ENCODE data around the gene PLCB4. TPM values are rescaled to one million over a fixed set of nuclear protein-coding genes. Genes with fewer than 3 reads are reported as not detected.

Gene PLCB4
- polyA plus RNA-seq, 3 donors: 12.7 to 18.2 (median 14.8) TPM

DNA sequence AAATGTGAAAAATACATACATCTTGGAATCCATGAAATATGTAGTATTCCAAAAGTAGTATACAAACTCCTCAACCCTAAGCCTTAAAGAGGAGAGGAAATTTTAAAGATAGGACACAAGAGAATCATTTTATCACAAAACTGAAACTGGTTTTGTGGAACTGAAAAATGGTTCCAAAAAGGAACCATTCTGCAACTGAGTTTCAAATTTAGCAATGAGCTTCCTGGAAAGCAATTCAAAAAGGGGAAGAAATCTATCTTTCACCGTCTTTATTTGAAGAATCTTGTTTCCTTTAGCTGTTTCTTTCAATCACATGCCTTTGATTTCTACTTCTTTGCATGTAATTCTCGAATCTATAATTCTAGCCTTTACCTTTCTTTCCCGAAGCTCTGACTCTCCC lies 413.3 kb downstream of the PLCB4 start:
- no peak for DNase-seq (ENCODE audit: extremely low read depth in 1 of 11, low read depth in 9 of 11, low spot score in 4 of 11)

DNA sequence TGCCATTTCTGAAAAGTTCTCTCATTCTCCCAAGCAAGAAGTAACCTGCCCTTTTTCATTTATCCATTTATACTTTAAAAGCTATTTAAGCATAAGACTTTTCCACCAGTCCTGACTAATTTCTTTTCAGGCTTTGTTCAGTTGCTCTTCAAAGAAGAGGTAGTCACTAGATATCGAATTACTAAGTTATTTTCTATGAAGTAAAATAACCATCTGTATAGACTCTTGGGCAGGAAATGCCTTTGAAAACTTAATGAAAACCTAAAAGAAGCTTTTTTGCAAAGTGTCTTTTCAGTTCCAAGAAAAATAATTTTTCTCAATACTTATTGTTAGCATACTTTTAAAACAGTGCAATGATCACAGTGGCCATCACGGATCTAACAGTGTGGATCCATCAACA lies 414.2 kb downstream of the PLCB4 start:
- no peak for DNase-seq (ENCODE audit: extremely low read depth in 1 of 11, low read depth in 9 of 11, low spot score in 4 of 11)

DNA sequence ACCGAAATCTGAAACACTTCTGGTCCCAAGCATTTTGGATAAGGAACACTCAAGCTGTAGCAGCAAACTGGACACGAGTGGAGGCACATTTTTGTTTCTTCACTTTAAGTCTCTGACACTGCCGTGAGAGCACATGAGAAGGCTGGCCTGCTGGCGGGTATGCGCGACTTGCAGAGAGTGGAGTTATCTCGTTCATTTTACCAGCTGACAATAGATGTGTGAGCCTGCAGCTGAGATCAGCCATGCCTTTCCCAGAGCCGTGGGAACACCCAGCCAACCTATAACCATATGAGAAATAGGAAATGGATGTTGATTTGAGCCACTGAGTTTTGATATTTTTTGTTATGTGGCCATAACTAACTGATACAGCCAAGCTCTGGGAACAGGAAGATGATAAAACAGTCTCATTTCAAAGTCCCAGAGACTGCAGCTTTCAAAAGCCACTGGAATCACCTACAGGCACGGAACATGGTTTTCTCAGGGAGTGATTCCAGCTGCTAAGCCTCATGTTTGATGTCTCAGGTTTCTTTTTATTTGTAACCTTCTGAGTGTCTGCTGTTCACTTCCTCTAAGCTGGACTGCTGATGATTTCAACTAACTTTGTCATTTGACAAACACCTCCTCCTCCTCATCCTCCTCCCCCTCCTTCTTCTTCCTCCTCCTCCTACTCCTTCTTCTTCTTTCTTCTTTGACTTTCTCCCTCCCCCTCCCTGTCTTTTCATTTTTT lies 416.9 kb downstream of the PLCB4 start:
- DNase-seq (ENCODE audit: extremely low read depth in 1 of 11, low read depth in 9 of 11, low spot score in 4 of 11): no peak

DNA sequence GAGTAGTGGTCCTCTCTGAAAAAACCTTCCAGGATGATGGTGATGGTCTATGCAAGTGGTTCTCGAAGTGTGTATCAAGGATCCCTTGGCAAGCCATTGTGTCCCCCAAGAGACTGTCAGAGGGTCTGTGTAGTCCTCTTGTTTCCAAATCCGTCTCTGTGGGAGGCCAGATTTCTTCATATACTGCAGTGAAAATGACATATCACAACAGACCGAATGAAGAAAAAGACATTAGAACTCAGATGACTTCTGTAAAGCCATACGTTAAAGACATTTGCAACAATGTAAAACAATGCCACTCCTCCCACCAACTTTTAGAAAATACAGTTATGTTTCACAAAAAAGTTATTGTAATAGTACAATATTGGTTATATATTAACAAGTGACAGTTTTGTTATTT lies 418.3 kb downstream of the PLCB4 start:
- DNase-seq (ENCODE audit: extremely low read depth in 1 of 11, low read depth in 9 of 11, low spot score in 4 of 11): no peak

DNA sequence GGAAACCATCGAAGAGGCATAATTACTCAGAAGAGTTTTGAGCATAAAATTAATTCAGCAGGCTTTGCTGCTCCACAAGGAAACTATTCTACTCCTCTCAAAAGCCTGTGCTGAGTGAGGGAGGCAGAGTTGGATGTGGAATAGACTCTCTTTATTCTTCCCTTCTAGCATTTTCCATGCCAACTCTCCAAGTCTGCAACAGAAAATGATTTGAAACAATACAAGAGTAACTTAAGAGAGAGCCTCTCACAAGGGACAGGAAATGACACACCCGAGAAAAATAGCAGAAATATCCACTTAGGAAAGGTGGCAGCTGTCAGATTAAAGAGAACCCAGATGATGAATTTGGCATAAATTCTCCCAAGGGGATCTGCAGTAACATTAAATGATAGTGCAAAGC lies 419.2 kb downstream of the PLCB4 start:
- no peak for DNase-seq (ENCODE audit: extremely low read depth in 1 of 11, low read depth in 9 of 11, low spot score in 4 of 11)

DNA sequence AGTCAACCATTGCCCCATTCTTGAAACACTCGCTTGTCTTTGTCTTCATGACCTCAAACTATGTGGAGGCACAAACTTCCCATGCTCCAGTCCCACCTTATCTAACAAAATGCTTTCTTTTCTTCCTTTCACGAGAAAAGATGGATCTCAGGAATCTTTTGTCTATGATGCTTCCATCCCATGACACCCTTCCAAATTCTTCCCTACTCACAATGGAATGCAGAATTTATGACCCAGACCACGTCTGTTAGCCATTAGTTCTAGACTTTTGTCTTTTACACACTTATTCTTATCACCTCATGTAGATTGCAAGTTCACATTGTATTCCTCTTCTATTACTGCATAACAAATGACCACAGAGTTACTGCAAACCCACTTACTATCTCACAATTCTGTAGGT lies 421.3 kb downstream of the PLCB4 start:
- no peak for DNase-seq (ENCODE audit: extremely low read depth in 1 of 11, low read depth in 9 of 11, low spot score in 4 of 11)

DNA sequence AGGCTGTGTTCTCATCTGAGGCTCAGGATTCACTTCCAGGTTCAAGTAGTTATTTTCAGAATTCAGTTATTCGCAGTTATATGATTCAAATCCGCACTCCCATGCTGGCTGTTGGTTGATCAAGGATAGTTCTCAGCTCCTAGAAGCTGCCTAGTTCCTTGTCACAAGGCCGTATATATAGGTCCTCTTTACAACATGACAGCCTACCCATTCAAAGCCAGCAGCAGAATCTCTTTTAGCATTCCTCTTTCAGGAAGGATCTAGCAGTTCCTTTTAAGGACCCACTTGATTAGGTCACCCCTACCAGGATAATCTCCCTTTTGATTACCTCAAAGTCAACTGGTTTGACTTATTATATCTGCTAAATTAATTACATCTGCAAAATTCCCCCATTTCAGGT lies 421.7 kb downstream of the PLCB4 start:
- no peak for DNase-seq (ENCODE audit: extremely low read depth in 1 of 11, low read depth in 9 of 11, low spot score in 4 of 11)

DNA sequence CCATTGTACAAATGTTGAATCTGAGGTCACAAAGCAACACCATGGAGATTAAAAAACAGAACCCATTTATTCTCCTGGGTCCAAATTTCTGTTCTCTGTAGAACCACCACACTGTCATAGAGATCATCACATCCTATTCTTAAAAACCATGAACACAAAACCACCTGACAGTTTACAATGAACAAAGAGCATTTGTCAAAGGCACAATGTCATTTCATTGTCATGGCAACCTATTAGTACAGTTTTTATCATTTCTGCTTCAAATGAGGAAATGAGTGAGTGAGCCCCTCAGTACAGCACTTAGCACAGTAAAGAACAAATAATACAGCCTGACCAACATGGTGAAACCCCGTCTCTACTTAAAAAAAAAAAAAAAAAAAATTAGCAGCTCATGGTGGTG lies 422.4 kb downstream of the PLCB4 start:
- DNase-seq (ENCODE audit: extremely low read depth in 1 of 11, low read depth in 9 of 11, low spot score in 4 of 11): no peak

DNA sequence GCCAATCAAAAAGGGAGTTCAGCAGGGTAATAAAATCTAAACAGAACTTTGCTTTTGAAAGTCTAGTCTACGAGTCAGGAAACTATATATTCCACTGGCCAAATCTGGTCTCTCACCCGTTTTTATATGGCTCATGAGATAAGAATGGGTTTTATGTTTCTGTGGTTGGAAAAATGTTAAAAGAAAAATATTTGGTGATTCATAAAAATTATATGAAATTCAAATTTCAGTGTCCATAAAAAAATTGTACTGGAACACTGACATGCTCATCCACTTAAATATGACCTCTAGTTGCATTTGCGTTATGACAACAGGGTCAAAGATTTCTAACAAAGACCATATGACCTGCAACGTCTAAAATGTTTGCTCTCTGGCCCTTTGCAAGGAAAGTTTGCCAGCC lies 423.2 kb downstream of the PLCB4 start:
- no peak for DNase-seq (ENCODE audit: extremely low read depth in 1 of 11, low read depth in 9 of 11, low spot score in 4 of 11)

DNA sequence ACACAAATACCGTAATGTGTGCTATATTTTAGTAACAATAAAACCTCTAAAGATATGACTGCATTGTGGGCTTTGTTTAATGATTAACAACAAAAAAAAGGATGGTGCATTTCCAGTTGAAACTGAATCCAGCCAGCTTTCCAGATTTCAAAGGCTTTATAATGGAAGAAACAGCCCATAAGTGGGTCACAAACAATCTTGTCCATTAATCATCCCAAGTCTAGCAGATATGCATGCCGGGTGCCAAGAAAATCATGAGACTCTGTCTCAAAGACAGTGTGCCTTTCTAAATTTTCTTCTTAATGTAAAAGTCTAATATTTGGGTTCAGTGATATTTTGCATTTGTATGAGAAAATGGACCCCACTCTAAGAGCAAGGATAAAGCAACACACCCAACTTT lies 424.9 kb downstream of the PLCB4 start:
- DNase-seq (ENCODE audit: extremely low read depth in 1 of 11, low read depth in 9 of 11, low spot score in 4 of 11): no peak

DNA sequence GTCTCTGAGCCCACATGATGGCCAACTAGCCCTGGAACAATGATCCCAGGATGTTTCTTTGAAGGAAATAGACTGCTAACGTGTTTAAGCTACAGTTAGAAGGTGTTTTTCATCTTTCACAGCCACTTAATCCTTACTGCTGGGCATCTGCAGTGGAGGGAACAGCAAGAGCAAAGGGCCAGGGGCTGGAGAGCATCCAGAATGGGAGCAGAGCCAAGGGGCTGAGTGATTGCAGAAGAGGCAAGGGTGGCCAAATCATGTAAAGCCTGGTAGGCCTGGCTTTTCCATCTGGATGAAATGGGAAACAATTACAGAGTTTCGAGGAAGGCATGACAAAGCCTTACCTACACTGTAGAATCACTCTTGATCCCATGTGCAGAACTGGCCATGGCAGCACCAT lies 426.8 kb downstream of the PLCB4 start:
- DNase-seq (ENCODE audit: extremely low read depth in 1 of 11, low read depth in 9 of 11, low spot score in 4 of 11): no peak

DNA sequence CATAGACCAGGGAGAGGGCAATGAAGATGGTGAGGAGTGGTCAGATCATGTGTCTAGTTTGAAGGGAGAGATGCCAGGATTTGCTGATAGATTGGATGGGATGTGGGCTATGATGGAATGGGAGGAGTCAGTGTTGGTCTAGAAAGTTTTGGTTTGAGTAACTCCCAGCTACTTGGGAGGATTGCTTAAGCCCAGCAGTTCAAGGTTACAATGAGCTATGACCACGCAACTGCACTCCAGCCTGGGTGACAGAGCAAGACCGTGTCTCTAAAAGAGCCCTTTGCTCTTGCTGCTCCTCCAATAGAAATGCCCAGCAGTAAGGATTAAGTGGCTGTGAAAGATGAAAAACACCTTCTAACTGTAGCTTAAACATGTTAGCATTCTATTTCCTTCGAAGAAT lies 427.3 kb downstream of the PLCB4 start:
- DNase-seq (ENCODE audit: extremely low read depth in 1 of 11, low read depth in 9 of 11, low spot score in 4 of 11): no peak

DNA sequence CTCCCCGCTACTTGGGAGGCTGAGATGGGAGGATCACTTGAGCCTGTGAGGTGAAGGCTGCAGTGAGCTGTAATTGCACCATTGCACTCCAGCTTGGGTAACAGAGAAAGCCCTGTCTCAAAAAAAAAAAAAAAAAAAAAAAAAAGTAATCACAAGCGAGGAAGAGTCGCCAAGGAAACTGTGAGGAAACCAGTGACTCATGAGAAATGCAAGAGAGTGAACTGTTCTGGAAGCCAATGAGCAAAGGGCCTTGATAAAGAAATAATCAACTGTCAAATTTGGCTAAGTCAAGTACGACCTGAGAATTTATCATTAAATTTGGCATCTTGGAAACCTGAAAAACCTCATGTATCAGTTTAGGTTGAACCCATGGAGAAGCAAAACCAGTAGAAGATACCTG lies 429.4 kb downstream of the PLCB4 start:
- DNase-seq (ENCODE audit: extremely low read depth in 1 of 11, low read depth in 9 of 11, low spot score in 4 of 11): no peak

DNA sequence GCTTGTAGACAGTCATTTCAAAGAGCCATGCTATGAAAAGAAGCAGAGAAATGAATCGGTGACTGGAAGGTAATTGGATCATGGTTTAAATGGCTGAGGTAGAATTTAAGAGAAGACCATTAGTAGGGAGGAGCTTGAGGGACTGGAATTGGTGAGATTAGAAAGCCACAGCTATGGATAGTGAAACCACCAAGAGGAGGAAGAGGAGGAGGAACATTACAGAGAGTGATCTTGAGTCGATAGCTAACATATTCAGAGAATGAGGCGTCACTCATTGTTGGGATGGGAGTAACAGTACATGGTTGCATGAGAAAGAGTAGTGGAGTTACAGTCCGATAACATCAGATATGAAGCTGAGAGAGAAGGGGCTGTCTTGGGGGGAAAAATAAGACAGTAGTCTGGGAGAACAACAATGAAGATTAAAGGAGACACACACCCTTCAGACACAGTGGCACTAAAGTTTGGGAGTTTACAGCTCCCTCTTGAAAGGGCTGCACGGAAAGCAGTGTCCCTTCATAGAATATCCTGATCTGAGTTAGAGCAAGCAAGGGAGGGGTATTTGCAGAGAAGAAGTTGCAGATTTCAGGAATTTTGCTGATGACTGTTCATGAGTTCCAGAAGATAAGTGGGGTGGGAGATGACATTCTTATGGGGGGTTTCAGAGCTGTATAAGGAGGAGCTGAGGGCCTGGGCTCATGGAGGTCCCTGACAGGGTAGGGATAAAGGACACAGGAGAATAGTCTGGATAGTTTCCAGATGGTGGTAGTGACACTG lies 430.4 kb downstream of the PLCB4 start:
- no peak for DNase-seq (ENCODE audit: extremely low read depth in 1 of 11, low read depth in 9 of 11, low spot score in 4 of 11)

DNA sequence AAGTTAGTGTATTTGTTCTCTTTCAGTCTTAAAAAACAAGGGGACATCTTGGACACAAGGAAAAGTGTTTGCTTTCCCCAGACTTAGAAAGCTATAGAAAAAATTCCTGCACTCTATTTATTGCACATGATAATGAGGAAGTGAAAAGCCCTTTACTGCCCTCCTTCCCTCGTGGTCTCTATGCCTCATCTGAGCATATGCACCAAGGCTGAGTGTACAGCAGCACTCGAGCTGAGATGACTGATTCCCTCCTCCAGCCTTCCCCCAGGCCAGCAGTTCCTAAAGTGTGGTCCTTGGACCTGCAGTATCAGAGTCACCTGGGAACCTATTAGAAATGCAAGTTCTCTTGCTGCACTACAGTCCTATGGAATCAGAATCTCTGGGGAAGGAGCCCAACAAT lies 431.2 kb downstream of the PLCB4 start:
- DNase-seq (ENCODE audit: extremely low read depth in 1 of 11, low read depth in 9 of 11, low spot score in 4 of 11): no peak

DNA sequence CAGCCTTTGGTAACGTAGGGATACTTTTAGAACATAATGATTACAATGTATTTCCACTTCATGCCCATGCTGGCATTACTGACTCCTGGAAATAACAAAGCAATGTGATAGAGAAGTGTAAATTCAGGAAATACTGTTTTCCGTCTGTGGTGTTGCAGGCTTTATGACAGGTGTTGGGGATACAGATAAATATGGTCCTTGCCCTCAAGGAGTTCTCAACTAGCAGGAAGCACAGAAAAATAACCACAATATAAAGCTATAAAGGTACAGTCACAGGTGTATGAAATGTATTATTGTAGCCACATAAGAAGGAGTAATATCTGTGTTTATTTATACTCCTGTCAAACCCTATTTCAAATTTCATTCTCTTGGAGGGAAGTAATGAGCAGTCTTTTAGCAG lies 432.6 kb downstream of the PLCB4 start:
- DNase-seq (ENCODE audit: extremely low read depth in 1 of 11, low read depth in 9 of 11, low spot score in 4 of 11): no peak

DNA sequence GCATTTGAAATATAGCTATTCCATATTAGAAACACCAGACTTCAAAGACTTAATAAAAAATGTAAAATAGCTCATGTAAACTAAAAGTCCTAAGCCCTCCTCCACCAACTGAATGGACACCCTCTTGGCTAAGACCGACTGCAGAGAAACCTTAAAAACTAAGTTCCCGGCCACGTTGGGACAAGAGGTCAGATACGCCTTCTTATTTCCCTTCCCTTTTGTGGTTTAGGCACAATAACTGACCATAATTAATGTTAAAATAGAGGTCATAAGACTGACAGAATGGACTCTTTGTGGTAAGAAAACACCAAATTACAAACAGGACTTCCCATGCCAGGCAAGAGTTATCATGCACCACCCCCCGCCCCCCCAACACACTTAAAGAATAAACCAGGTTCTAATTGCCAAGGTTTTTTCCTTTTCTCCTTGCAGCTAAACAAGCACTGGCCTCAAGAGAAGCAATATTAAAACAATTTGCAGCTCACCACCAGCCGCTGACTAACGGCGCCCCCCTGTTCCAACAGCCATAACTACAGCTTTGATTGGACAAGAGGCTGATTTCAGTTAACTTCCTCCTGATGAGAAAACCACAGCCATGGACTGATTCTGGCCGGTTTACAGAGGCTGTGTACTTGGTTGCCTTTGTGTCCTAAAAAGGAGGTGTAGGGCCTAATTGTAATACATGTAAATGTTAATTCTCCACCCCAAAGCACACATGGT lies 434.8 kb downstream of the PLCB4 start:
- no peak for DNase-seq (ENCODE audit: extremely low read depth in 1 of 11, low read depth in 9 of 11, low spot score in 4 of 11)

DNA sequence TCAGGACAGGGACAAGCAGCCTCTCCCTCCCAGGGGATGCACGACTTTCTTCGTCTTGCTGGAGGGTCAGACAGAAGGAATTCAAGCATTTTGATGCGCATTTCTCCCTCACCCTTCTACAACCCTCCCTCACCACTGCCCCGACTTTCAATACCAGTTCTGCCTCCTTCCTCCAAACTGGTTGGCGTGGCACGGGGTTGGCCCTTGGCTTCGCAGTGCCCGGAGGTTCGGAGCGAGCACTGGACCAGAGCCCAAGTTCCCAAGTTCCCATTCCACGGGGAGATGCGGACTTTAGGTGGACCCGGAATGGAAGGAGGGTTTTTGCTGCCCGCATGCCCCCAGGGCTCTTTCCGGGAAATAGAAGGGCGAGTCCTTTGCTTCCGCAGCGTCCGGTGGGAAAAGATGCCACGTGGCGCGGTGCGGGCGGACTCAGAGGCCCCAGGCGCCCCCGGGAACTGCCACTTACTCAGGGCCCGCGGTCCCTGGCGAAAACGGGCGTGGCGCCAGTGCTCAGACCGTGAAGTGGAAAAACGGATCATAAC lies 437.5 kb downstream of the PLCB4 start:
- no peak for DNase-seq (ENCODE audit: extremely low read depth in 1 of 11, low read depth in 9 of 11, low spot score in 4 of 11)

DNA sequence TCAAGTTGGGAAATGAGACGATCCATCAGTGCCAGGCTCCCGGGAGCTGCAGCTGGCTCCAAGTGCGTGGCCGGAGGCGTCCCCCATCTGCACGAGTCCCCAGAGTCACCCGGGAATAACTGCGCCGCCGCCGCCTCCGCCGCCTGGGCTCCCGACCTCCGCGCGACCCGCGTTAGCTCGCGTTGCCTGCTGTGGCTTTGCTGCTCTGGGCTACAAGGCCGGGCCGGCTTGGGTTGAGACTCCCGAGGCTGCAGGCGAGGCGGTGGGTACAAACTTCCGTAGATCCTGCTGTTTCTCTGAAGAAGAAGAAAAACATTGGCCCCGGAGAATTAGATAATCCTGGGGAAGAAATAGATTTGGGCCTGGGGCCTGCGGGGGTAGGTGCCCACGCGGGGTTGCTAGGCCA lies 438.1 kb downstream of the PLCB4 start:
- no peak for DNase-seq (ENCODE audit: extremely low read depth in 1 of 11, low read depth in 9 of 11, low spot score in 4 of 11)
